ENCODE measurements around the gene IKZF3. TPM values are rescaled to one million over a fixed set of nuclear protein-coding genes. Genes with fewer than 3 reads are reported as not detected.

IKZF3 gene
- total RNA-seq, 1 experiment from 2014 or later: not detected

DNA sequence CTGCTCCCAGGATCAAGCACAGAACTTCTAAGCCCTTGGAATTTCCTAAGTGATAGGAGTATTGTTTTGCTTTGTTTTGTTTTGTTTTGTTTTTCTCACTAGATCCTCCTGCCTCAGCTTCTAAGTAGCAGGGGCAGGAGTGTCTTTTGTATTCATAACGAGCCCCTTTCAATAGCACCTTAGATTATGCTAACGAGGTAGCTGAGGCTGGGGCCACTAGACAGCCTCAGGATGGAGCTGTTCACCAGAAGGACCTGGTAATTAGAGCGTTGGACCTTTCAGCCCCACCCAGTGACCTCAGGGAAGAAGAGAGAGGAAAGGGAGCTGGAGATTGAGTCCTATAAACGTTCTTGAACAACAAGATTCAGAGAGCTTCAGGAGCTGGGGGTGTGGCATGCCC is 43.6 kb downstream of the IKZF3 start:
- Histone ChIP-seq H3K9me3 (ENCODE audit: low read length) (no peaks in the 10 kb centered on the region), H3K27me3 (ENCODE audit: low read length) (no peaks in the 10 kb centered on the region), H4K20me1 (ENCODE audit: low read length) (no peaks in the 10 kb centered on the region), H3K4me2 (ENCODE audit: low read length) (no peak overlapping the region), H3K4me1 (ENCODE audit: insufficient read depth, low read length) (no peaks in the 10 kb centered on the region), H3K79me2 (ENCODE audit: low read length) (no peaks in the 10 kb centered on the region), H2AFZ (ENCODE audit: low read length) (no peak overlapping the region), H3F3A (ENCODE audit: low read length, unreplicated experiment) (no peaks in the 10 kb centered on the region), H3K27ac (ENCODE audit: low read length) (no peak overlapping the region), H3K9ac (ENCODE audit: low read length) (no peak overlapping the region), H3K4me3 (ENCODE audit: low read length) (no peak overlapping the region), H3K9me2 (replicated peaks; ENCODE audit: low read length) (no peaks in the 10 kb centered on the region), H3K36me3 (ENCODE audit: low read depth, low read length) (no peaks in the 10 kb centered on the region)
- POLR2A ChIA-PET (ENCODE audit: unreplicated experiment): no interaction called here
- TF ChIP-seq EZH2 (IDR thresholded peaks at IDR 0.05; ENCODE audit: low read length, unreplicated experiment): no peak
- no peak for TF ChIP-seq CTCF (conservative IDR thresholded peaks at IDR 0.05; ENCODE audit: low read depth, low read length)
- no peak for TF ChIP-seq EZH2phosphoT487 (IDR thresholded peaks at IDR 0.05; ENCODE audit: borderline replicate concordance, low read length)
- CTCF ChIA-PET: no interaction called here
- DNase-seq (no peak), ATAC-seq (no peak)
- intact Hi-C loops (cut with micrococcal nuclease): no loop called here
- BruUV-seq (replicated peaks): no TSS peak

- H2AFZ ChIP-seq (ENCODE audit: low read length): no peak overlapping the region
- no peaks in the 10 kb centered on the region for H3K4me1 ChIP-seq (ENCODE audit: insufficient read depth, low read length)
- BruUV-seq (replicated peaks): no TSS peak
Measured at GRCh38 chr17:39818358-39819000, 45.6 kb downstream of the IKZF3 start.

More at GRCh38 chr17:39818358-39819000, 45.6 kb downstream of the IKZF3 start:
- Histone ChIP-seq H3K9me3 (ENCODE audit: low read length) (no peaks in the 10 kb centered on the region), H3K9me2 (replicated peaks; ENCODE audit: low read length) (no peaks in the 10 kb centered on the region), H3K27me3 (ENCODE audit: low read length) (no peaks in the 10 kb centered on the region), H3K79me2 (ENCODE audit: low read length) (no peaks in the 10 kb centered on the region), H3K36me3 (ENCODE audit: low read depth, low read length) (no peaks in the 10 kb centered on the region), H3K27ac (ENCODE audit: low read length) (no peak overlapping the region), H3K4me2 (ENCODE audit: low read length) (no peak overlapping the region), H3K9ac (ENCODE audit: low read length) (no peak overlapping the region), H3K4me3 (ENCODE audit: low read length) (no peak overlapping the region), H3F3A (ENCODE audit: low read length, unreplicated experiment) (no peaks in the 10 kb centered on the region), H4K20me1 (ENCODE audit: low read length) (no peaks in the 10 kb centered on the region)
- no peak for ATAC-seq
- TF ChIP-seq EZH2phosphoT487 (IDR thresholded peaks at IDR 0.05; ENCODE audit: borderline replicate concordance, low read length): no peak
- TF ChIP-seq CTCF (conservative IDR thresholded peaks at IDR 0.05; ENCODE audit: low read depth, low read length): no peak
- no peak for DNase-seq
- POLR2A ChIA-PET (ENCODE audit: unreplicated experiment): no interaction called here
- CTCF ChIA-PET: no interaction called here
- intact Hi-C loops (cut with micrococcal nuclease): no loop called here
